ENCODE measurements around the gene MYADML2.

The MYADML2 gene

DNA sequence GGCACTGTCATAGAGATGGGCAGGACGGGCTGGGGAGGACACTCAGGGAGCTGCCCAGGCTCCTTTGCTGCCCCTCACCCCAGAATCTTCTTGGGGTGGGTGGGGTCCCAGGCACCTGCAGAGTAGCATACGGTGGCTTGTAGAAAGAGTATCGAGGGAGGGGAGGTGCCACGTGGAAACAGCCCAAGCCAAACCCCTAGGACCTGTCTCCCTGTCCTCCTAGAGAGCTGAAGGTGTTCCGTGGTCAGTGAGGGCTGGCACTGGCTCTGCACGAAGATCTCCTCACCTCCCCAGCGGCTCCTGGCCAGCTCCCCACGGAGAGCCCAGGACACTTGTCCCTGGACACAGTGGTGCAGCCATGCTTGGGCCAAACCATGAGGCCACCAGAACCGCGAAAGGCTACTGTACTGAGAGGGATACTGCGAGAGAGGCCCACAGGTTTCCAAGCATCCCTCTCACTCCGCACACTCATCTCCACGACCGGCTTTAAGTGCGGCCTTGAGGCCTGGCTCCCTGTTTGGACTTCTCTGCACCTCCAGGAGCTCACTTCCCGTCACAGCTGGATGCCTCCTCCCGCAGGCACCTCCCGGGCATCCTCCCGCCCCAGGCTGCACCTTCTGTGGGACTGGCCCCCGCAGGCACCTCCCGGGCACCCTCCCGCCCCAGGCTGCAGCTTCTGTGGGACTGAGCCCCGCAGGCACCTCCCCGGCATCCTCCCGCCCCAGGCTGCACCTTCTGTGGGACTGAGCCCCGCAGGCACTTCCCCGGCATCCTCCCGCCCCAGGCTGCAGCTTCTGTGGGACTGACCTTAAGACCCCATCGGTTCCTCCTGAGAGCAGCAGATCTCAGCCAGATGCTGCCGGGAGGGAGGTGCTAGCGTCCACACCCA lies 17.5 kb downstream of the MYADML2 start:
- Mint-ChIP-seq H3K36me3 (ENCODE audit: low read depth) (peaks cover 28% of the 10 kb centered on the region), H3K4me3 (peak overlapping the region; percentile 77), H3K27ac (no peak overlapping the region), H3K27me3 (peaks cover 11% of the 10 kb centered on the region), H3K4me1 (ENCODE audit: low read depth) (peaks cover 36% of the 10 kb centered on the region), H3K9me3 (no peaks in the 10 kb centered on the region)
- DNase-seq: no peak

DNA sequence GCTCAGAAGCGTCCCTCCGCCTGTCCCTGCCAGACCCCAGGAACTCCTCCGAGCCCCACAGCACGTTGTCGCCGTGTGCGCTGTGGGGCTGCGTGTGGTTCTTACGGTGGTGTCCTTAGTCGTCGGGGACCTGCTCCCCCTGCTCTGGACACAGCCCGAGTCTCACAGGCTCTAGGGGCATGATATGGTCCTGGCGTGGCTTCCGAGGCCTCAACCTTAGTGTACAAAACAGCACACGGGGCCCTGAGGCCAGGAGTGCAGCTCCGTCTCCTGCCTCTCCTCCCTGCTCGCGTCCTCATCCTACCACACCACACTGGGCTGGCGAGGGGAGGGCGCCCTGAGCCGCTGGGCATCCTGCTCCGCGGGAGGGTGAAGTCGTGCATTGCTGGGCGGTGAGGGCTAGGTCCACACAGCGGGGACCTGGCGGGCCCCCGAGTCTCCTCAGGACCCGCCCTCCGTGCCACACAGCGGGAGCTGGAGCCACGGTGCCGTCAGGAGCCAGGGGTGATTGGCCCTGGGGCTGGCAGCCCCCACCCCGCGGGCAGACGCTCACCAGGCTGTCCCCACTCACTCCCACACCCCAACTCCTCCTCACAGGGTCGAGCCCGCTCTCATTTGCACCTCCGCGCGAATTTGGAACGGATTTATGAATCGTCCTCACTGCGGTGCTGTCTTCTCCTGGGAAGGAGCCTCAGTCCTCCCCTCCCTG lies 18.3 kb downstream of the MYADML2 start:
- peaks cover 36% of the 10 kb centered on the region for H3K4me1 Mint-ChIP-seq (ENCODE audit: low read depth)
- DNase-seq: no peak
- H3K27ac Mint-ChIP-seq: no peak overlapping the region
- peaks cover 11% of the 10 kb centered on the region for H3K27me3 Mint-ChIP-seq
- no peaks in the 10 kb centered on the region for H3K9me3 Mint-ChIP-seq
- H3K4me3 Mint-ChIP-seq: peak overlapping the region; percentile 77
- peaks cover 20% of the 10 kb centered on the region for H3K36me3 Mint-ChIP-seq (ENCODE audit: low read depth)

DNA sequence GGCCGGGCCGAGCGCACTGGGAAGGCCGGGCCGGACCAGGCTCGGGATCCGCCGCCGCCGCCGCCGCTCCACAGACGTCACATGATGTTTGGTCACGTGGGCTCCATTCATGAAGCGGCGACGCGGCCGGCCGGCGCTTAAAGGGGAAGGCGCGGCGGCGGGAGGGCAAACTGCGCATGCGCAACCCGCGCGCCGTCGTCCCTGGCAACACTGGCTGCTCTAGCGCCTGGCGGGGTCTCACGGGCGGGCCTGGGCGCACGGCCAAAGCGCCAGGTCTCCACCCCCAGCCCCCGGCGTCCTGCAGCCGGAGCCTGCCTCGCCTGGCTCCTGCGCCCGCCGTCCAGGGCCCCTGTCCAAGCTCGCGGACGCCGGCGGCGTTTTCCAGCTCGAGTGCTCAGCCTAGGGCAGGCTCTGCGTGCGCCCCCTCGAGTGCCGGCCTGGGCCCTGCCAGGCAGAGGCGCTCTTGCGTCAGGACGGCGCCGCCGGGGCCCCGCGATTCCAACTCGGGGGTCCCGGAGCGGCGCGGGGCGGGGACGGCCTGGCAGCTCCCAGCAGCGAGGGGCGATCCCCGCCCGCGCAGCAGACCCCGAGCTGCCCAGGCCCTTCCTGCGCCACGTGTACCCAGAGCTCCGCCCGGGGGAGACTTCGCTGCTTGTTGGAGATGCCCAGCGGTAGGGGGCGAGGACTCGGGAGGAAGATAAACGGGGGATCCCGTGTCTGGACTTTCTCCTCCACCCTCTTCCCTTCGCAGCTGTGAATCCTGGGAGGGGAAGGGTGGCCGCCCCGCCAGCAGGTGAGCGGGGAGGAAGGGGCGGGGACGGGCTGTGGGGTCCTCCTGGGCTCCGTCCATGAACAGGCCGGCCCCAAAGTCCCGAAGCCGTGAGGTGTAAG lies 19.1 kb downstream of the MYADML2 start, which contains the start of gene MAFG:
TSS of gene MAFG (minus strand) at position 83 of the 891 bp plus-strand sequence. CDS start 4,550 bp downstream, outside the sequence.
- Mint-ChIP-seq H3K27me3 (peaks cover 11% of the 10 kb centered on the region), H3K4me3 (peak within 1 kb of the TSS; percentile 89), H3K4me1 (ENCODE audit: low read depth) (peaks cover 32% of the 10 kb centered on the region), H3K9me3 (no peaks in the 10 kb centered on the region), H3K36me3 (ENCODE audit: low read depth) (peaks cover 13% of the 10 kb centered on the region), H3K27ac (peak within 1 kb of the TSS; percentile 91)
- peak; percentile 93 for DNase-seq

GRCh38 chr17:81927152-81927652 lies 19.8 kb downstream of the MYADML2 start:
- DNase-seq: no peak
- Mint-ChIP-seq H3K36me3 (ENCODE audit: low read depth) (peaks cover 14% of the 10 kb centered on the region), H3K4me1 (ENCODE audit: low read depth) (peaks cover 35% of the 10 kb centered on the region), H3K4me3 (peak overlapping the region; percentile 89), H3K27me3 (peaks cover 11% of the 10 kb centered on the region), H3K9me3 (no peaks in the 10 kb centered on the region), H3K27ac (no peak overlapping the region)

DNA sequence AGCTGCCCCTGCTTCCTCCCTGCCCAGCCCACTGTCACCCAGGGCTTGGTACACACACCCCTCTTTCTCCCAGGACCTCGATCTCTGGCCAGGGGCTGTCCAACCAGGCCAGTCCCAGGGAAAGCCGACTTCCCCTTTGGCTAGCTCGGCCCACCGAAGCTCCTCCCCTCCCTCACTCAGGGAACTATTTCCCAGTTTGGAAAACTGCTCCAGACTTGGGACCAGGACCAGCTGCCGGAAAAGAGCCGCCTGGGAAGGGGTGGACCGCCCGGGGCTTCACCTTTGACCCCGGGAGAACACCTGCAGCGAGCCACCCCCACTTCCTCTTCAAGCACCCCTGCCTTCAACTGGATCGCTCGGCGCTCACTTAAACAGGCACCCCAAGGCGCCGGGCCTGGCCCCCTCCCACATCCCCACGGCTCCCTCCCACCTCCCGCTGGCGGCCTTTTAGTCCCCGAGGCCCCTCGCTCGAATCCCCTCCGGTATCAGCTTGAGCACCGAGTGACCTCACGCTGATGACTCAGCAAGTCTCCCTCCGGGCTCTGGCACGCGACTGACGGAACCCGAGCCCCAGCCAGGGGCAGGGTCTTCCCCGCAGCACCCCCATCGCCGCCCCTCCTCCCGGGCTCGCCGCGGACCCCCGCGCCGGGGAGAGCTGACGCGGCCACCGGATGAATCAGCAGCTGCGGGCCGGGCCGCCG lies 20.4 kb downstream of the MYADML2 start:
- H3K4me1 Mint-ChIP-seq (ENCODE audit: low read depth): peaks cover 35% of the 10 kb centered on the region
- peak overlapping the region; percentile 91 for H3K27ac Mint-ChIP-seq
- H3K9me3 Mint-ChIP-seq: no peaks in the 10 kb centered on the region
- H3K36me3 Mint-ChIP-seq (ENCODE audit: low read depth): peaks cover 19% of the 10 kb centered on the region
- peak overlapping the region; percentile 89 for H3K4me3 Mint-ChIP-seq
- DNase-seq: peak; percentile 82
- H3K27me3 Mint-ChIP-seq: peaks cover 11% of the 10 kb centered on the region

DNA sequence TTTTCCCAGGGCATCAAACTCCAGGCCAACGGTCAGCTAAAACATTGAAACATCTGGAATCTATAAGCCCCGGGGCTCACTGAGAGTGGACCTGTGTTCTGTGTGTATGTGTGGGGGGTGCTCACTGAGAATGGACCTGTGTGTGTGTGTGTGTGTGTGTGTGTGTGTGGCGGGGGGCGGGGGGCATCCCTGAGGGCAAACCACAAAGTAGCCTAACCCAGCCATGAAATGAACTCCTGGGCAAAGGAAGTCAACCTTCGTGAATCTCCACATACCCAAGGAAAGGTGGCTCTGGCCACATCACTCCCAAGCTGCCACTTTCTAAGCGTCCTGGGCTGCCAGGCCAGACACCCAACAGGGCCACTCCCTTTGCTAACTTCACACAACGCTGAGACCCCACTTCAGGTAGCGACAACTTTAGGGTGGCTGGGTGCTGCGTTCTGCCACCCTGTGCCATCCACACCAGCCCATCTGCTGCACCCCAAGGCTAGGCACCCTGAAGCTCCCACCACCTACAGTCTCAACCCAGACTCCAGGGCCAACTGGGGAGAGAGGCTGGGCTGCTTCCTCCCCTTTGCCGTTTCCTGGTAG lies 21.1 kb downstream of the MYADML2 start:
- Mint-ChIP-seq H3K27me3 (peaks cover 8% of the 10 kb centered on the region), H3K36me3 (ENCODE audit: low read depth) (peaks cover 23% of the 10 kb centered on the region), H3K27ac (peak overlapping the region; percentile 91), H3K9me3 (no peaks in the 10 kb centered on the region), H3K4me3 (peak overlapping the region; percentile 89), H3K4me1 (ENCODE audit: low read depth) (peaks cover 33% of the 10 kb centered on the region)
- no peak for DNase-seq

DNA sequence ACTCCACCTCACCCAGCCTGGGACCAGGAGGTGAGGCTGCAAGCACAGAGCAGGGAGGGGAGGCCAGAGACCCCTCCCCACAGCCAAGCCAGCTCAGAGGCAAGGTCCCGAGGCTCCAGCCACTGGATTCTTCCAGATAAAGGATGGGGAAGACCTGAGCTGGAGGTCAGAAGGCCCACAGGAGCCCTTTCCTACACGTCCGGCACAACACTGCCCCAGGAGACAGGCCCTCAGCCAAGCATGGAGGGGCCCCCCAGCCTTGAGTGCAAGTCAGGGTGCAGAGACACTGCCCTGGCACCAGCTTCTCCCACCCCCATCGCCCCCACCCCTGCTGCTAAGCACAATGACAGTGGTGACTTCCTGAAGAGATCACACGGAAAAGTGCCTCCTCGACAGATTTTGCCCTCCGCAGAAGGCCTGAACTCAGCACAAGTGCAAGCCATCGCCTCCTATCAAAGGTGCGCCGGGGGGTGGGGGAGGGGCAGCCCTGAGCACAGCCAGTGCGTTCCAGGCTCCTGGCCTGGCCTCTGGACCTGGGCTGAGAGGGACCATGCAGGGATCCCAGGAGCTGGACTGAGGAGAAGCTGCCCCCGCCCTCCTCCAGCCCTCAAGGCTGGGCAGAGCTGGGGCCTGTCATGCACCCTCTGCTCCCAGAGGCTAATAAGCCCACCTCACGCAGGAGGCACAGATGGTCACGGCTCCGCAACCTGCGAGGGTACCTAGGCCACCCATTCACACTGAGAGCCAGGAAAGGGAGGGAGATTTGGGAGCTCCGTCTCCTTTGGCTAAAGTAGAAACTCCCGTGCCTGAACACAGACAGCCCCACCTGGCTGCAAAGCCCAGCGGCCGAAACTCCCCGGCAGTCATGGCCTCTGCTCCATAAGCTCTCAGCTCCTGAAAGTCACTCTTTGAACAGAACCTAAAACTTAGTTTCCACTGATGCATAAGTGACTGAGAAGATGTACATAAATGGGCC lies 22.2 kb downstream of the MYADML2 start:
- Mint-ChIP-seq H3K27me3 (peaks cover 6% of the 10 kb centered on the region), H3K27ac (peak overlapping the region; percentile 80), H3K4me3 (peak overlapping the region; percentile 89), H3K36me3 (ENCODE audit: low read depth) (peaks cover 34% of the 10 kb centered on the region), H3K9me3 (no peaks in the 10 kb centered on the region), H3K4me1 (ENCODE audit: low read depth) (peaks cover 29% of the 10 kb centered on the region)
- no peak for DNase-seq

DNA sequence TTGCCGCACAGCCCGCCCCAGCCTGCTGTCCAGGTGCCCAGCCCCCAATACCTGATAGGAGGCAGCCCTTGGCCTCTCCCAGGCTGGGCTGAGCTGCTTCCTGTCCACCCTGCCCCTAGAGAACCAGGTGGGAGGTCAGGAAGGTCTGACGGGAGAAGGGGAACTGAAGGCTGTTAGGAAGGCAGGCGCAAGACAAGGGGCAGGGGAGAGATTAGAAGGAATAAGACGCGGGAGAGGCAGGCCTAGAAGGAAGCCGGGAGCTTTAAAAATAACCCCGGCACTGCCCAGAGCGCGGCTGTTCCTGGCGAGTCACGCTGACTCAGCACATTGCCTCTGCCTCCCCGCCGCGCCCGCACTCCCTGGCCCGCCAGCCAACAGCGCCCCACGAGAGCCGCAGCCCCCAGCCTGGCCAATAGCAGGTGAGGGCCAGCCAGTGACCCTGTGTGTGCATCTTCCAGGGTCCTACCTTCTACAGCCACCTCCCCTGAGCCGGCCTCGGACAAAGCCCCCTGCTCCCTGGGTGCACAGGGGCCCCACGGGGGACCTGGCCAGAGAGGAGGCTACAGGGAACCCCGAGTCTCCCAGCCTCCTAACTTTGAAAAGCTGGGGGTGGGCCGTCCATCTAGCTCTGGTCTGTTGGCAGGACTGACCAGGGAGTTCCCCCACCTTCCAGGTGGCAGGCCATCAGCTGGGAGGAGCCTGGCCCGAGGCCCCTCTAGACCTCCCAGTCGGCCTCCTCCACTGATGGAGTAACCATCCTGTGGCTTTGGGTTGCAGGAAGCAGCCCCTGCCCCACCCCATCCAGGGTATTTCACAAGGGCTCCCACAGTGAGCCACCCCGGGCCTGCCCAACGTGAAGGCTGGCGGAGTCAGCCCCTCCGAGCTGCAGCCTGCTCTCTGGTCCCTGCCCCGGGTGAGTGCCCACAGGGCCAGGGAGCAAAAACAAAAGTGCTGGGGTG lies 23.5 kb downstream of the MYADML2 start:
- DNase-seq: no peak
- peaks cover 33% of the 10 kb centered on the region for H3K4me1 Mint-ChIP-seq (ENCODE audit: low read depth)
- H3K27ac Mint-ChIP-seq: peak overlapping the region; percentile 74
- no peak overlapping the region for H3K4me3 Mint-ChIP-seq
- no peaks in the 10 kb centered on the region for H3K9me3 Mint-ChIP-seq
- H3K27me3 Mint-ChIP-seq: no peaks in the 10 kb centered on the region
- peaks cover 46% of the 10 kb centered on the region for H3K36me3 Mint-ChIP-seq (ENCODE audit: low read depth)

DNA sequence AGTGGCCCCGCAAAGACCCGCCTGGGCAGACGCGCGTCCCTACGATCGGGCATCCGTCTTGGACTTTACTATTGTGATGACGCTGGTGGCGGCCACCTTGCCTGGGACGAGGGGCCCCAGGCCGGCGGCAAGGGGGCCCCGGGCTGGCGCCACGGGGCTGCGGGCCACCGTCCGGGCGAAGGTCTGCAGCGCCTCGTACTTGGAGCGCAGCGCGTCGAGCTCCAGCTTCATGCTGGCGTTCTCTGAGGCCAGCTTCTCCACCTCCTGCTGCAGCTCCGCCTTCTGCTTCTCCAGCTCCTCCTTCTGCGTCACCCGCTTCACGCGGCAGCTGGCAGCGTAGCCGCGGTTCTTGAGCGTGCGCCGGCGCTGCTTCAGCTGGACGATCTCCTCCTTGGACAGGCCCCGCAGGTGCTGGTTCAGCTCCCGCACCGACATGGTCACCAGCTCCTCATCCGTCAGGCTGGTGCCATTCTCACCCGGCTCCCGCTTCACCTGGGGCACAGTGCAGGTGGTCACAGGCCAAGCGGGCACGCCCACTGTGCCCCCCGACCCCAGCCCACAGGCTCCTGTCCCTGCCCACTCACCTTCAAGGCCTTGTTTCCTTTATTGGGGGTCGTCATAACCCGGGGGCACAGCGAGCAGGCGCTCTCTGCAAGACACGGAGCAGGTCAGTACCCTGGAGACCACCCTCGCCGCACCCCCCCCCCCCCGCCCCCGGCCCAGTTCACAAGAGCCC lies 24.3 kb downstream of the MYADML2 start:
- peaks cover 37% of the 10 kb centered on the region for H3K4me1 Mint-ChIP-seq (ENCODE audit: low read depth)
- peak overlapping the region; percentile 37 for H3K27ac Mint-ChIP-seq
- peaks cover 49% of the 10 kb centered on the region for H3K36me3 Mint-ChIP-seq (ENCODE audit: low read depth)
- DNase-seq: no peak
- H3K9me3 Mint-ChIP-seq: no peaks in the 10 kb centered on the region
- no peaks in the 10 kb centered on the region for H3K27me3 Mint-ChIP-seq
- no peak overlapping the region for H3K4me3 Mint-ChIP-seq

- Mint-ChIP-seq H3K9me3 (no peaks in the 10 kb centered on the region), H3K4me3 (no peak overlapping the region), H3K27ac (no peak overlapping the region), H3K27me3 (no peaks in the 10 kb centered on the region), H3K4me1 (ENCODE audit: low read depth) (peaks cover 41% of the 10 kb centered on the region), H3K36me3 (ENCODE audit: low read depth) (peaks cover 53% of the 10 kb centered on the region)
- DNase-seq: no peak
These were observed 25.0 kb downstream of the MYADML2 start for GRCh38 chr17:81921996-81922565.

DNA sequence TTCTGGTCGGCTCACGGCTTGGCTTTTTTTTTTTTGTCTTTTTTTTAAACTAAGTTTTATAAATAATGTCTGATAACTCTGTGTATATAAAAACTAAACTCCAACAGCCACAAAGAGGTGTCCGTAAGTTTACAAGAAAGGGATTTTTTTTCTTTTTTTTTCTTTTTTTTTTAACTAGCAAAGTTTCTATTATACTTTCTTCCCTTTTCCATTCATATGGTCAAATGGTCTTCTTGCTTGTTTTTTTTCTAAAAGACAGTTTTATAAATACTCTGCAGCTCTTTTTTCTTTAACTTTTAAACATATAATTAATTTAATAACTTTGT lies 25.5 kb downstream of the MYADML2 start:
- Mint-ChIP-seq H3K9me3 (no peaks in the 10 kb centered on the region), H3K4me1 (ENCODE audit: low read depth) (peaks cover 46% of the 10 kb centered on the region), H3K27ac (no peak overlapping the region), H3K36me3 (ENCODE audit: low read depth) (peaks cover 55% of the 10 kb centered on the region), H3K4me3 (no peak overlapping the region), H3K27me3 (no peaks in the 10 kb centered on the region)
- no peak for DNase-seq

All from activated T-cell treated with anti-CD3 and anti-CD28 coated beads, Interleukin-2, amount 50 U/mL, for 24 hours (primary cell).